HG03571 (cell line): ENCODE results near the gene GAS6.
"Not testable (repeated sequence)": the region's sequence is repeated elsewhere in the genome, so short reads cannot be mapped to it uniquely, and the experiment has no call there.

Experiments
- ATAC-seq: cut with Tn5 transposase; IDR thresholded peaks from one replicate; pipeline ENCODE4 v1.9.1; 2021; ENCODE audit not compliant: unreplicated experiment

Gene GAS6

GRCh38 chr13:113863524-113864272 lies at the start of gene GAS6:
TSS of gene GAS6 (minus strand) at chr13:113864076. CDS start at chr13:113863920, 156 bp downstream.
- ATAC-seq = no peak

- ATAC-seq = not testable (repeated sequence)
Observed at GRCh38 chr13:113913408-113913807, 49.5 kb upstream of the GAS6 start.

- no peak for ATAC-seq
Observed at GRCh38 chr13:113912596-113912995, 48.7 kb upstream of the GAS6 start.

GRCh38 chr13:113907635-113908617 lies 44.0 kb upstream of the GAS6 start:
- no peak for ATAC-seq

- no peak for ATAC-seq
Observed at GRCh38 chr13:113906571-113906970, 42.7 kb upstream of the GAS6 start.

GRCh38 chr13:113905942-113906341 lies 42.1 kb upstream of the GAS6 start:
- no peak for ATAC-seq

- no peak for ATAC-seq
Observed at GRCh38 chr13:113905018-113905417, 41.1 kb upstream of the GAS6 start.

GRCh38 chr13:113904411-113904810 lies 40.5 kb upstream of the GAS6 start:
- no peak for ATAC-seq

GRCh38 chr13:113903912-113904311 lies 40.0 kb upstream of the GAS6 start:
- ATAC-seq = no peak

GRCh38 chr13:113902986-113903775 lies 39.3 kb upstream of the GAS6 start:
- ATAC-seq = no peak

- no peak for ATAC-seq
Observed at GRCh38 chr13:113902481-113902880, 38.6 kb upstream of the GAS6 start.

GRCh38 chr13:113901642-113902041 lies 37.8 kb upstream of the GAS6 start:
- no peak for ATAC-seq

- ATAC-seq = no peak
Observed at GRCh38 chr13:113901231-113901630, 37.4 kb upstream of the GAS6 start.

GRCh38 chr13:113900646-113901045 lies 36.8 kb upstream of the GAS6 start:
- no peak for ATAC-seq

GRCh38 chr13:113898391-113898790 lies 34.5 kb upstream of the GAS6 start:
- ATAC-seq = no peak

- ATAC-seq = no peak
Observed at GRCh38 chr13:113897966-113898365, 34.1 kb upstream of the GAS6 start.

GRCh38 chr13:113897161-113897560 lies 33.3 kb upstream of the GAS6 start:
- no peak for ATAC-seq

GRCh38 chr13:113895436-113895835 lies 31.6 kb upstream of the GAS6 start:
- ATAC-seq = no peak

GRCh38 chr13:113890774-113891480 lies 27.1 kb upstream of the GAS6 start:
- ATAC-seq = no peak

GRCh38 chr13:113889467-113889866 lies 25.6 kb upstream of the GAS6 start:
- no peak for ATAC-seq
